ENCODE measurements around the gene CCDC142. TPM values are rescaled to one million over a fixed set of nuclear protein-coding genes. Genes with fewer than 3 reads are reported as not detected.

The CCDC142 gene
- total RNA-seq, 1 donor: 27.6 TPM

Other genes starting within 250 kb of the CCDC142 start
- gene SLC4A5, start 139.6 kb downstream of the CCDC142 start, total RNA-seq: 0.81 and 1.1 TPM in 2 replicates
- 166 and 172 TPM in 2 replicates for gene DCTN1, start 102.7 kb downstream of the CCDC142 start, total RNA-seq
- gene C2orf81, start 61.4 kb downstream of the CCDC142 start, total RNA-seq: 3.1 and 3.8 TPM in 2 replicates
- 20.3 and 25.6 TPM in 2 replicates for gene WDR54, start 61.3 kb downstream of the CCDC142 start, total RNA-seq
- 19.2 and 21.7 TPM in 2 replicates for gene RTKN, start 41.1 kb downstream of the CCDC142 start, total RNA-seq
- gene INO80B, start 27.9 kb downstream of the CCDC142 start, total RNA-seq: 12.8 and 23.1 TPM in 2 replicates
- 42.7 and 54.3 TPM in 2 replicates for gene WBP1, start 24.6 kb downstream of the CCDC142 start, total RNA-seq
- 48.5 and 63.1 TPM in 2 replicates for gene MOGS, start 17.6 kb downstream of the CCDC142 start, total RNA-seq
- 19.3 and 21.6 TPM in 2 replicates for gene MRPL53, start 10.3 kb downstream of the CCDC142 start, total RNA-seq
- gene TTC31, start 83 bp upstream of the CCDC142 start, total RNA-seq: 17.0 and 19.0 TPM in 2 replicates
- gene LBX2, start 16.6 kb upstream of the CCDC142 start, total RNA-seq: 1.9 and 2.1 TPM in 2 replicates
- gene PCGF1, start 24.7 kb upstream of the CCDC142 start, total RNA-seq: 28.4 and 34.1 TPM in 2 replicates
- gene TLX2, start 31.5 kb upstream of the CCDC142 start, total RNA-seq: not detected in 2 replicates
- gene DQX1, start 43.2 kb upstream of the CCDC142 start, total RNA-seq: 0.16 TPM in 1 of 2 replicates, not detected in the other
- gene AUP1, start 46.7 kb upstream of the CCDC142 start, total RNA-seq: 65.1 and 68.2 TPM in 2 replicates
- 41.3 and 42.7 TPM in 2 replicates for gene HTRA2, start 46.9 kb upstream of the CCDC142 start, total RNA-seq
- gene LOXL3, start 70.9 kb upstream of the CCDC142 start, total RNA-seq: 14.7 and 20.6 TPM in 2 replicates
- gene DOK1, start 71.7 kb upstream of the CCDC142 start, total RNA-seq: 31.0 and 31.3 TPM in 2 replicates
- gene M1AP, start 165.3 kb upstream of the CCDC142 start, total RNA-seq: 0.12 and 0.16 TPM in 2 replicates
- 9.7 and 10.1 TPM in 2 replicates for gene SEMA4F, start 171.2 kb upstream of the CCDC142 start, total RNA-seq